HG03439 (cell line): ENCODE data around the gene ASTN2.

ENCODE experiments used
- ATAC-seq: cut with Tn5 transposase; IDR thresholded peaks from one replicate; pipeline ENCODE4 v1.9.1; 2021; ENCODE audit warnings: mild to moderate bottlenecking, moderate library complexity; ENCODE audit not compliant: unreplicated experiment

Gene ASTN2

GRCh38 chr9:117029341-117029740 is 385.5 kb downstream of the ASTN2 start:
- ATAC-seq: no peak

GRCh38 chr9:117028103-117028858 is 386.6 kb downstream of the ASTN2 start:
- no peak for ATAC-seq

GRCh38 chr9:117021906-117022305 is 393.0 kb downstream of the ASTN2 start:
- ATAC-seq: no peak

- no peak for ATAC-seq
Observed at GRCh38 chr9:117018966-117019617, 395.8 kb downstream of the ASTN2 start.

- no peak for ATAC-seq
Observed at GRCh38 chr9:117017414-117017985, 397.4 kb downstream of the ASTN2 start.

GRCh38 chr9:117014061-117014460 is 400.8 kb downstream of the ASTN2 start:
- ATAC-seq: no peak

- ATAC-seq: no peak
Observed at GRCh38 chr9:117013440-117013995, 401.3 kb downstream of the ASTN2 start.

- no peak for ATAC-seq
Observed at GRCh38 chr9:117010061-117010460, 404.8 kb downstream of the ASTN2 start.

- ATAC-seq: no peak
Observed at GRCh38 chr9:117008876-117009275, 406.0 kb downstream of the ASTN2 start.

- no peak for ATAC-seq
Observed at GRCh38 chr9:117008461-117008860, 406.4 kb downstream of the ASTN2 start.

GRCh38 chr9:117002686-117003085 is 412.2 kb downstream of the ASTN2 start:
- ATAC-seq: no peak

GRCh38 chr9:117000834-117001233 is 414.0 kb downstream of the ASTN2 start:
- no peak for ATAC-seq

GRCh38 chr9:117000196-117000723 is 414.6 kb downstream of the ASTN2 start:
- ATAC-seq: no peak

GRCh38 chr9:116998305-116998704 is 416.6 kb downstream of the ASTN2 start:
- no peak for ATAC-seq

GRCh38 chr9:116992865-116993264 is 422.0 kb downstream of the ASTN2 start:
- no peak for ATAC-seq

GRCh38 chr9:116991051-116991450 is 423.8 kb downstream of the ASTN2 start:
- ATAC-seq: no peak

- ATAC-seq: no peak
Observed at GRCh38 chr9:116990592-116990991, 424.3 kb downstream of the ASTN2 start.

- no peak for ATAC-seq
Observed at GRCh38 chr9:116987721-116988485, 427.0 kb downstream of the ASTN2 start.

- no peak for ATAC-seq
Observed at GRCh38 chr9:116986015-116986414, 428.8 kb downstream of the ASTN2 start.

- ATAC-seq: no peak
Observed at GRCh38 chr9:116985596-116985995, 429.3 kb downstream of the ASTN2 start.

GRCh38 chr9:116984111-116984510 is 430.7 kb downstream of the ASTN2 start:
- no peak for ATAC-seq
